NCI-H2029 (cell line): ENCODE results near the gene EFCAB11.

Source experiments
- DNase-seq: peaks from one replicate; lab custom pipeline; 2025; lab: John Stamatoyannopoulos, UW

The EFCAB11 gene

DNA sequence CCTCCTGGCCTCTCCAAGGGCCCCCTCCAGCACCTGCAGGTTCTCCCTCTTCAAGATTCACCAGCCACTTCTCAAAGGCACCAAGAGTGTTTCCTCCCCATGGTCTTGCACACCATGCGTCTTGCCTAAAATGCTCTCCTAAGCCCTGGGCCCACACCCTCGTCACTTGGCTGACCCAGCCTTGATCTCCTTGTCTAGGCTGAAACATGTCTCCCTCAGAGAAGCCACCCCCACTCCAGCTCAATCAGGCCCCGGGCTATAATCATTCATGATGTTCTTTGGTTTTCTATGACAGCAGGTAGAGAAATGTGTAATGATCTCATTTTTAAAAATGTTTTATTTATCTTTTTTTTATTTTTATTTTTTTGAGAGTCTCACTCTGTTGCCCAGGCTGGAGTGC is 88.1 kb downstream of the EFCAB11 start:
- DNase-seq: no peak

DNA sequence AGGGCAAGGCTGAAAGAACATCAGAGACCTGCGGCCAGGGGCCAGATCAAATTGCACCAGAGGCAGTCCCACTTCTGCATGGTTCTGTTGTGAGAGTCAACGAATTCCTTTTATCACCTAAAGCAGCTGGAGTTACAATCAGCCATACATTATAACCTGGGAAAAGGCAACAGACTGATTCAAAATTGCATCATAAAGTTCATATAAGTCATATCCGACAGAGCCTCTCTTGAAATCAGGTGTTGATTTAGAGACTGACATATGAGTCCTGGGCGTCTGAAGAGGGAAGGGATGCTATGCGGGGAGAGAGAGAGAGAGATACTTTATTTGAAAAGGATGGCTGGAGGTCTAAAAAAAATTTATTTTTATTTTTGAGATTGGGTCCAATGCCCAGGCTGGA is 89.4 kb downstream of the EFCAB11 start:
- no peak for DNase-seq

DNA sequence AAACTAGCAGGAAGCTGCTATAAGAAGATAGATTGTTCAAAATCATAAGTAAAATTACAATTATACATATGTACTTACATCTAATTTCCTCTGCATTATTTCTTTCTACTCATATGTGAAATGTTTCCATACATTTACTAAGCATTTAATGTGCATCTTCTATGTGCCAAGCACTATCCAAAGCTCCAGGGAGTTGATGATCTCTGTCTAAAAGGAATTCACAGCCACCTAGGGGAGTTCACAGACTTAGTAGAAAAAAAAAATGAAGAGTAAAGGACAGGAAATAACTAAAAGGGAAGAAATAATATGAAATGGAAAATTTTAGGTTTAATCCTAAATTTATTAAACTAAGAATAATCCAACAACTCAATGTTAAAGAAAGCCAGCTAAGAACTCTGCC is 91.7 kb downstream of the EFCAB11 start:
- no peak for DNase-seq

DNA sequence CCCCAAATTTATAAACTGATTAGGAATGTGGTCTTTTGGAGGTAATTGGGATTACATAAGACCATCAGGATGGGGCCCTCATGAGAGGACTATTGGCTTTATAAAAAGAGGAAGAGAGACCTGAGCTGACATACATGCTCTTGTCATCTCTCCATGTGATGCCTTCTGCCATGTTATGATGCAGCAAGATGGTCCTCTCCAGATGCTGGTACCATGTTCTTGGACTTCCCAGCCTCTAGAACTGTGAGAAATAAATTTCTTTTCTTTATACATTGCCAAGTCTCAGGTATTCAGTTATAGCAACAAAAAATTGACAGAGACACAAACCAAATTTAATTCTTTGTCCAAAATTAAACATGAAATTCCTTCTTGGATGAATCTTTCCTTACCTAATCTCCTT is 92.9 kb downstream of the EFCAB11 start:
- DNase-seq: no peak

DNA sequence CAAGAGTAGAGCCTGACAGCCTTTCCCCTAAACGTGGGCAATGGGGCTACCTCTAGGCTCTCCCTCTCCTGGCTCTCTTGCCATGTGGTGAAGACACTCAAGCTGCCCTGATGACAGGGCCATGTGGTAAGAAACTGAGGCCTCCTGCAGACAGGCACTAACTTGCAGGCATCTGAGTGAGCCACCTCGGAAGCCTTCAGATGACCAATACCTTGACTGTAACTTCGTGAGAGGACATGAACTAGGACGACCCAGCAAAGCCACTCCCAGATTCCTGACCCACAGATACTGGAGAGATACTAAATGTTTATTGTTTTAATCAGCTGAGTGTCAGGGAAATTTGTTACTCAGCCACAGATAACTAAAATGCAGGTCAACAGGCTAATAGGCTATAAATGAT is 96.4 kb downstream of the EFCAB11 start:
- DNase-seq: no peak

DNA sequence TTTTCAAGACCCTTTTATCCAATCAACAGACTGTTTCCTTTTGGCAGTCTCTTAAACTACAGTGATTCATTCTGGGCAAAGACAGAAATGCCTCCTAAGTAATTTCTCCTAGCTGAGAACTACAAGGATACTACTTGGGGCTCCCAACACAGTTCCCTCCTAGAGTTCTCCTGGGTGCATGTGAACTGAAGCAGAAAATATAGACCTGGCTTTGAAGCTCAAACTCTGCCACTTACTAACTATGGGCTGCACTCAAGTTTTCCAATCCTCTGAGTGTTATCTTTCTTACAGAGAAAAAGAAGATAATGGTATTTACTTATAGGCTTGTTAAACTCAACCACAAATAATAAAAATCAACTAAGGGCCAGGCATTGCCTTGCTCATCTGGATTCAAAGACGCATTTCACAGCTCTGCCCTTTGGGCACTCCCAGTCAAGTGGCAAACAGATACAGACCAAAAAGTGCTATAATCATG is 97.6 kb downstream of the EFCAB11 start:
- no peak for DNase-seq

DNA sequence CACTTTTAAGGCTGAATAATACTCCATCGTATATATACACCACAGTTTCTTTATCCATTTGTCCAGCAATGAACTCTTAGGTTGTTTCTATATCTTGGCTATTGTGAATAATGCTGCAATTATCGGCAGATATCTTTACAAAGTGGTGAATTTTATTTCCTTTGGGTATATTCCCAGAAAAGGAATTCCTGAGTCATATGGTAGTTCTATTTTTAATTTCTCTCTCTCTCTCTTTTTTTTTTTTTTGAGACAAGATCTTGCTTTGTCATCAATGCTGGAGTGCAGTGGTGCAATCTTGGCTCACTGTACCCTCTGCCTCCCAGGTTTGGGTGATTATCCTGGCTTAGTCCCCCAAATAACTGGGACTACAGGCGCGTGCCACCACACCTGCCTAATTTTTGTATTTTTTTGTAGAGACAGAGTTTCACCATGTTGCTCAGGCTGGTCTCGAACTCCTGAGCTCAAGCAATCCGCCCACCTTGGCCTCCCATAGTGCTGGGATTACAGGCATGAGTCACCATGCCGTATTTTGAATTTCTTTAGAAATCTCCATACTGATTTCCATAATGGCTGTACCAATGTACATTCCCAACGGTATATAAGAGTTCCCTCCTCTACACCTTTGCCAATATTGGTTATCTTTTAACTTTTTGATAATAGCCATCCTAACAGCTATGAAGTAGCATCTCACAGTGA is 98.4 kb downstream of the EFCAB11 start:
- DNase-seq: no peak

DNA sequence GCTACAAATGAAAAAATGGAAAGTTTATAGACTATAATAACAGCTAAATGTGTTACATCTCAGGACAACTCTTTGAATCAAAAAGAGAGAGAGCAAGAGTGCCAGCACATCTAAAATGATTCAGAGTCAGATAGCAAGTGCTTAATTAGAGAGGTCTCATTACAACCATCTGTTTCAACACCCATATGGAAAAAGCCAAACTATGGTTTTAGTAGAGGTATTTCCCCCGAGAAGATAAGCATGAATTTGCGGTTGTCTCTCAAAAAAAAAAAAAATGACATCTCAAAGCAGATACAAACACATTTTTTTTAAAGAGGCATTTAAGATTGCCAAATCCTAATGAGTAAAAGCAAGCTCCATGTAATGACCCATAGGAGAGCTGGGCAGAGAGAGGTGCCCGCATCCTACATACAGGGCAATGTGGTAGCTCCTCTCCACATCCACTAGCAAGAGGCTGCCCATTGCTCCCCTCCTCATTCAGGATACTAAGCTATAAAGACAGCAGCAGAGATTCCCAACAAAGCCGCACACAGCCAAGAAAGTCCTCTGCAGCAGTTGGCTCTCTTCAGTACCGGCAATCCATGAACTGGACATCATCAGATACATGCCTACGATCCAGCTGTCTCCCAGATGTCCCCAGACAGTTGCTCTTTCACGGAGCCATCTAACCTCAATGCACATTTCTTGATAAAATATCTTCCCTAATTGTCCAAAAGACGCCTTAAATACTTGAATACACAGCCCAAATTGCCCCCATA is 100.4 kb downstream of the EFCAB11 start:
- no peak for DNase-seq

DNA sequence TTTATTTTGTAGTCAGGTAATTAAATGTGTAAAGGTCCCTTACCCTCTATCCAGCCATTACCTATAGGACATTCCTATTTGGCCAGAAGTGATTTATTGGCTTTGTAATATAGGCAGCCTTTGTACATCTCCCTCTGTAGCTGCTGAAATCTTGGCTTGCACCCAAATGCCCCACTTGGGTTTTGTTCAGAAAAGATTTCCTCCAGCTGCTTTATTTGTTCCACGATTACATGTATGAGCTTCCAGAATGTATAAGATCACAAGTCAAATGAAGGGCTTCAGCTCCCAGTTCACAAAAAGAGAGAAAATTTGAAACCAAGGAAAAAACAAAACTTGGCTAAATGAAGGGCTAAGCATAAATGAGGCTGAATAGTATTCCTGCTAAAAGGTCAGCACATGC is 103.4 kb downstream of the EFCAB11 start:
- DNase-seq: no peak

DNA sequence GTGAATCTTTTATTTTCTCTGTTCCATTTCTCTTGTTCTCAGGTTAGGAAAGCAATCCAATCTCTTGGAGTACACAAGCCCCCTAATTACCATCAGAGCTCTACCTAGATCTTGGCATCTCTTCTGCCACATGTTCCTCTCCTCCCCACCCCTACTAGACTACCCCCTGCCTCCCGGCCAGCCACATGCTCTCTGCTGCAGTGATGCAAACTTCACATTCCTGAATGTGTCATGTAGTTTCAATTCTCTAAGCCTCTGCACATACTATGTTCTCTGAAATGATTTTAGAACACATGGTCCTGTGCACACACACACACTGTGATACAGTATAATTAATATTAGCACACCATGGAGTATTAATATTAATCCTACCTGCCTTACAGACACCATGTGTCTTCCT is 104.6 kb downstream of the EFCAB11 start:
- no peak for DNase-seq

DNA sequence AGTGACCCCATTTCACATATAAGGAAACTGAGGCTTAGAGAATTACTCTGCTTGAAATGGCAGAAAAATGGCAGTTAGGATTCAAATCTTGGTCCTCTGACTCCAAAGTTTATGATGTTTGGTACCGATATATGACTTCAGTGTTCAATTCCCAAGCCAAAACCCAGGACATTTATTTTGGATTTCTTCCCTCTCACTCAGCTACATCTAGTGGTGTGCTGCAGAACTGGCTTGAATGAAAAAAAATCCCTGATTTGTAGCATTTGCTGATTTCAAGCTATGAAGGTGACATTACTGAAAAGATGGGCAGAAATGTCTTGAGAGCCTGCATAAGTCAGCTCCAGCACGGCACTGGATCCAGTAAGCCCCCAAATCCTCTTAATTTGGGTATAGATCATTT is 106.4 kb downstream of the EFCAB11 start:
- no peak for DNase-seq

DNA sequence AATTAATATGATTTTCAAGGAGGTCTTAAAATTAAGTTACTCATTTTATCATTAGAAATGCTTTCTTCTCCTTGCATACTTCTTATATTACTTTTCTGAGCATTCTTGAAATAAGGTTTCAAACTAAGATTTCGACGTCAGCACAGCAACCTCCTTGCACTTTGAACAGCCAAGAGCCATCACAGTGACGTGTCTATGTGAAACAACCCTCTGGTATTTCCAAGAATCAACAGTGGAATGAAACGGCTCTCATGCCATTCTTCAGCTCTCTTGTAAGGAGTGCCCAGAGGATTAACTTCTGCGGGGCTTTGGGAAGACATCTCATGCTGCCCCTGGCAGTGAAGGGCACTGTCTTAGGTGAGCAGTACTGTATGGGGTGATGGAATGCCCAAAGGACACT is 109.2 kb downstream of the EFCAB11 start:
- DNase-seq: no peak

DNA sequence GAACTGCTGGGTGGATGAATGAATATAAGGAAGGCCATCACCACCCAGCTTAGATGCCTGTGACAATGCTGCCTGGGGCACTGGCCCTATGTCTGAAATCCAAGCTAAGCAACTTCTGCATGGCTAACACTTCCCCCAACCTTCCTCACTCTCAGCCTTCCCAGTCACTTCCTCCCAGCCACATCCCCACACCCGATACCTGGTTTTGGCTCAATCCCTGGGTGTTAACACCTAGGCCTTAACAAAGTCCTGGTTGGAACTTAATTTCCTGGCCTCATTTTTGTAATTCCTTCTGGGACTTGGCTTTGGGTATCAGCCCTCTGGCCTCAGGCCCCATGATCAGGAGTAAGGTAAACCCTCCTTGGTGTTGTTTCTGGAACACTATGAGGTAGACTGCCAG is 110.0 kb downstream of the EFCAB11 start:
- DNase-seq: no peak

DNA sequence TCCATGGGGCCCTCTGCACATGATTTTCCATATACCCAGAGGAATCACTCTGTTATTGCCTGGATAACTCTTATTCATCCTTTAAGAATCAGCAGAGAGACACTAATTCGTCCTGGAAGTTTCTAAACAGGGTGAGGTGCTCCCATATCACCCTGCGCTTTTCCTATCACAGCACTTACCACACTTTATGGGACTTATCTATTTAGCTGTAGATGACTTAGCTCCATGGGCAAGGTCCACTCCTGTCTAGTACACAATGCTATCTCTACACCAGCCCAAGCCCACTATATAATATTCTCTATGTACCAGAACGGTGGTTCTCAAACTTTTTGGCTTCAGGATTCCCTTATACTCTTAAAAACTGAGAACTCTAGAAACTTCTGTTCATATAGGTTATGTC is 111.7 kb downstream of the EFCAB11 start:
- DNase-seq: no peak

DNA sequence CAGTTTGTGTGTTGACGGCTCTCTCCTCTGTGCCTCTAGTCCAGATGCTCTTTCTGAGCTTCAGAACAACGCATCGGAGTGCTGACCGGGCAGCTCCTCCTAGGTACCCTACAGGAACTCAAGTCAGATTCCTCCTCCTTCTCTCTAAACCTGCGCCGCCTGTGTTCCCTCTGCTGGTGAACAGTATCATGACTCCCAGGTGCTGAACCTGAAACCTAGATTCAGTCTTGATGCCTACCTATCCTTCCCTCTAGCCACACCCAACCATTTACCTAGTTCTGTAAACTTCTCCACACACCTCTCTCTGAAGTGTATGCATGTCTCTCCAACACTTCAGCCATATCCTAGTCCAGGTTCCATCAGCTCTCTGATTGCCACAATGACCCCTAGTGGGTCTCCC is 112.7 kb downstream of the EFCAB11 start:
- DNase-seq: no peak

DNA sequence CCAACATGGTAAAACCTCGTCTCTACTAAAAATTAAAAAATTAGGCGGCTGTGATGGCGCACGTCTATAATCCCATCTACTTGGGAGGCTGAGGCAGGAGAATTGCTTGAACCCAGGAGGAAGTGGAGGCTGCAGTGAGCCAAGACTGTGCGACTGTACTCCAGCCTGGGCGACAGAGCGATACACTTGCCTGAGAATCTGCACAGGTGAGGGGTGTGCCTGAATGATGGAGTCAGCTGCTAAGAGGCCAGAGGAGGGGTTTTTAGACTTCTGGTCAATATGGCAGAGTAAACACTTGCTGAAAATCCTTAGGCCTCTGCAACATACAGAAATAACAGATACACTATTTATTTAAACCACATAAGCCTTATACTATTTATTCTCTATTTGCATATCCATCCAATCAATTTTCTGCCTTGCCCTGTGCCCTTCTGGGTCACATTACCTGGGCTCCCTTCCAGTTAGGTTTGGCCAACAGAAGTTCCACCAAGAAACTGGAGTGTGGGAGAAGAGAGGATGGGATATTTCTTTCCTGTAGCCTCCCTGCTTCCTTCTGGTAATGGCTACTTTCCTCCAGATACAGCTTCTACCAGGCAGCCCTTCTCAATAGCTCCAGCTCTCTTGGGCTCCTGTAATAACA is 117.6 kb downstream of the EFCAB11 start:
- no peak for DNase-seq

DNA sequence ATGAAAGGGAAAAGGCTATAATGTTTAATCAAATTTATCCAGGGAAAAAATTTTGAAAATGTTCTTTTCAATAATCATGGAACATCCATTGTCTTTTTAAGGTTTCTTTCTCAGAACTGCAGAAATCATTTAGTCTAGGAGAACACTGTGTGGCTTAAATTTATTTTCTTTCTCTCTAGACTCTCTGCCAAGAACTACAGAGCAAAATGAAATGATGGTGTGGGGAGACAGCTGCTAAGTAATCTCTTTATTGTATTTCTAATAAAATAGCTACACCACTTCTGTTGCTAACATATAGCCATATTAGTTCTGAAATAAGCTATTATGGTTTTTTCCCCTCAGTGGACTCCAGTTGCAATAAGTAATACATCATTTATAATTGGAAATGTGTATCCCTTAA is 120.9 kb downstream of the EFCAB11 start:
- no peak for DNase-seq

DNA sequence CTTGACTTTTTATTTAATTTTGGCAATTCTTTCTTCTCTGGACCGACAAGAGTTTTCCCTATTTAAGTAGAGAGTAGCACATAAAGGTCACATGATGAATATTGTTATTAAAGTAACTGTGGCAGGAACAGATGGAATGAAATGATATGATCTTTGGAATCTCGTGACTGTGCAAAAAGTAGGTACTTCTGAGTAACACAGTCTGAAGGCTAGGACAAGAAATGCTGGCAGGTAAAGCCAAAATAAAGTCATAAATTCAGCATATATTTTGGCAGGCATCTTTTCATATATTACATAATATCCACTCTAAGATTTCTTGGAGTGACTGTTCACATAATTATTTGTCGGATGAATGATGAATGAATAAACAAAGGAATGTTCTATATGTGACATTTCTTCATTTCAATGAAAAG is 121.4 kb downstream of the EFCAB11 start:
- DNase-seq: no peak

DNA sequence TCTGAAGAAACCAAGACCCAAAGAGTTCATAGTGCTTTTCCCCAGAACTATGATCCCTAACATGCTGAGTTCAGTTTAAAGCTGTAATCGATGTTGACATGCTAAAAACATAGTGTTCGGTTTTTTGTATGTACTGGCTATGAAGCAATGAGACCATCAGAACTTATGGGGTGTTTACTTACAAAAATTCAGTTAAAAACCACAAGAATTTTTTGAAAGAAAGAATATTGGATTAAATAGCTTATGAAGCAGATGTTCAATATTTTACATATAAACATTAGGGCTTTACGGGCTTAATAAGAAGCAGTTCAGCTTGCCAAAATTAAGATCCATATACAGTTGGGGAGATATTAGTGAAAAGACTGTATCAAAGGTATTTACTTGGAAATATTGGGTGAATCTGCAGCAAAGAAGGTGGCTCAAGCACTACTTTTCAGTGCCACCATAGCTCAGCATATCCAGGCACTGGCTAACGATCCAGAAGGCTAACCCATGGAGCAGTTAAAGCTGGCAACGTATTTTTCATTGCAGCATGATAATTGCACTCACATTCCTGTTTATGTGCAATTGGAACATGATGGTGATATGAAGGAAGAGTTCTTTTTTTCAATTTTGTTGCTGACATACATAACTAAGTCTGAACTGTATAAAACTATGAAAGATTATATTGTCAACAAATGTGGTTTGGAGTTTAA is 125.9 kb downstream of the EFCAB11 start:
- no peak for DNase-seq

DNA sequence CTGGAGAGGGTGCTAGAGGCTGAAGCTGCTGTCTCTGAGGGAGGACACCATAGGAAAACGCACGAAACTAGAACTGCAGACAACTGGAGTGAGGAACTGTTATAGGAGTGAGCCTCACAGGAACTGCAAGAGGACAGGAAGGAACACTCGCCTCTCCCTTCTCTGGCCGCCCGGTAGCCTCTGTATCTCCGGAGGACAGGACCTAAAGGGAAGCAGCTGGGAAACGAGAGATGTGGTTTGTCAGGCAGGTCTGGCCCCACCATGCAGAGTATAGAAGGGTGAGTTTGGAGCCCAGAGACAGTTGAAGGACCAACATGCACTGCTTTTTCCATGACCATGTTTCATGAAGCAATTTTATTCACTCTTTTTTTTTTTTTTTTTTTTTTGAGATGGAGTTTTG is 127.3 kb downstream of the EFCAB11 start:
- DNase-seq: no peak

DNA sequence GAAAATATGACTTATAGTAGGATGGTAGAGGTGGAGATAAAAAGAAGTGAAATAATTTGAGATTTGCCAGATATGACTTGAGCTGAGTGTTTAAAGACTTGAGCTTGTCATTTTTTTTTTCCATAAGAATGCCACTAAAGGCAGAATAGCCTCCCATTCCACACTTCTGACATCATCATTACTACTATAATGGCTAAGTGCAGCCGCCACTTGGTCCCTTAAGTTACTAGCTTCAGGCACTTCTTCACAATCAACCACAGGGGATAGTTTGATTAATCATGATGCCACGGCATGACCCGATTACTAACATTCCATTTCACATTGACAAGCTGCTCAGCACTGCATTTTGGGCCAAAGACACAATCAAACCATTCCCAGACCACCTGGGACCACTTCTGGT is 127.9 kb downstream of the EFCAB11 start:
- no peak for DNase-seq

DNA sequence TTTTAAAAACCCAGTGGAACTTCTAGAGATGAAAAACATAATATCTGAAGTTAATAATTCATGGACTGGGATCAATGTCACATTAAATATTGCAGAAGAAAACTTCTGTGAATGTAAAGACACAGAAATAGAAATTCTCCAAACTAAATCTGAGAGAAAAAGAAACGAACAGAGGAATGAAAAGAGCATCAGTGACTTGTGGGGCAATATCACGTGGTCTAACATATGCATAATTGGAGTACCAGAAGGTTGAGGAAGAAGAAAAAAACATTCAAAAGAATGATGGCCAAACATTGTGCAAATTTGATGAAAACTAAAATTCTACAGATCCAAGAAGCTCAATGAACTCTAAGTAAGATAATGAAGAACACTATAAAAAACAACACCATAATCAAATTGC is 130.8 kb downstream of the EFCAB11 start:
- no peak for DNase-seq

DNA sequence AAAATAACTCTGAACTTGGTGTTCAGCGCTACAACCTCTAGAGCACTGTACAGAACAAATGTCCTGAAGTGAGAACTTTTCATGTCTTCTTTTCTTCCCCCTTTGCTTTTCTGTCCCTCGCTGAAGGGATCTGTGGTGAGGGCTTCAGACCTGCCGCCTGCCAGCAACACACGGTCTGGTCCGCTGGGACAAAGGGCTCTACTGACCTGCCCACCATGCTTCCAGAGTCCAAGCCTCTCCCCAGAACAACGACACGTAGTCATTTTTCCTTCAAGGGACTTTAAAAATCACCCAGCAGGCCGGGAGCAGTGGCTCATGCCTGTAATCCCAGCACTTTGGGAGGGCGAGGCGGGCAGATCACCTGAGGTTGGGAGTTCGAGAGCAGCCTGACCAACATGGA is 140.4 kb downstream of the EFCAB11 start:
- DNase-seq: no peak
